ENCODE measurements around the gene ABCD1. TPM values are rescaled to one million over a fixed set of nuclear protein-coding genes. Genes with fewer than 3 reads are reported as not detected.
A peak's percentile ranks its signal among the peaks of the same experiment; 100 is the strongest.

ABCD1 gene
- total and polyA plus RNA-seq, 2 donors from 2014 or later: 5.2 to 13.7 TPM

- TF ChIP-seq CTCF (IDR thresholded peaks at IDR 0.05; ENCODE audit: borderline replicate concordance, extremely low read depth, insufficient read depth): no peak
- no peaks in the 10 kb centered on the region for H3K9me3 ChIP-seq (ENCODE audit: control insufficient read depth in 2 of 3, insufficient read depth in 1 of 3, low read length in 3 of 3)
- no peak overlapping the region for H3K9ac ChIP-seq (ENCODE audit: low read length in 3 of 3)
- no peaks in the 10 kb centered on the region for H3K27me3 ChIP-seq (ENCODE audit: control insufficient read depth, insufficient read depth, low read length)
- intact Hi-C loops (cut with DNase I): no loop called here
- H3K4me3 ChIP-seq (ENCODE audit: low read length in 3 of 3): no peak overlapping the region
- DNase-seq: no peak
- H3K27ac ChIP-seq (ENCODE audit: low read depth in 2 of 2, low read length in 2 of 2): no peak overlapping the region
- peaks cover 0 to 2% (median 0%) of the 10 kb centered on the region in 3 donors for H3K36me3 ChIP-seq (ENCODE audit: control insufficient read depth in 2 of 3, insufficient read depth in 3 of 3, low read length in 3 of 3)
- no peaks in the 10 kb centered on the region for H3K4me1 ChIP-seq (ENCODE audit: control insufficient read depth in 2 of 3, insufficient read depth in 2 of 3, low read depth in 1 of 3, low read length in 3 of 3)
- FAIRE-seq: no peak
Observed at GRCh38 chrX:153736071-153736820, 11.6 kb downstream of the ABCD1 start.

GRCh38 chrX:153736871-153737441 is 12.3 kb downstream of the ABCD1 start:
- Histone ChIP-seq H3K4me1 (ENCODE audit: control insufficient read depth in 2 of 3, insufficient read depth in 2 of 3, low read depth in 1 of 3, low read length in 3 of 3) (no peaks in the 10 kb centered on the region), H3K27ac (ENCODE audit: low read depth in 2 of 2, low read length in 2 of 2) (no peak overlapping the region), H3K9ac (ENCODE audit: low read length in 3 of 3) (no peak overlapping the region), H3K36me3 (ENCODE audit: control insufficient read depth in 2 of 3, insufficient read depth in 3 of 3, low read length in 3 of 3) (peaks cover 0 to 2% (median 0%) of the 10 kb centered on the region in 3 donors), H3K9me3 (ENCODE audit: control insufficient read depth in 2 of 3, insufficient read depth in 1 of 3, low read length in 3 of 3) (no peaks in the 10 kb centered on the region), H3K27me3 (ENCODE audit: control insufficient read depth, insufficient read depth, low read length) (no peaks in the 10 kb centered on the region), H3K4me3 (ENCODE audit: low read length in 3 of 3) (no peak overlapping the region)
- peak in 1 of 5 donors; percentile 40 for DNase-seq
- FAIRE-seq: no peak
- TF ChIP-seq CTCF (IDR thresholded peaks at IDR 0.05; ENCODE audit: borderline replicate concordance, extremely low read depth, insufficient read depth): no peak
- intact Hi-C loops (cut with DNase I): no loop called here

- TF ChIP-seq CTCF (IDR thresholded peaks at IDR 0.05; ENCODE audit: borderline replicate concordance, extremely low read depth, insufficient read depth): no peak
Observed at GRCh38 chrX:153738056-153738605, 13.5 kb downstream of the ABCD1 start.

More at GRCh38 chrX:153738056-153738605, 13.5 kb downstream of the ABCD1 start:
- Histone ChIP-seq H3K4me3 (ENCODE audit: low read length in 3 of 3) (no peak overlapping the region), H3K27ac (ENCODE audit: low read depth in 2 of 2, low read length in 2 of 2) (no peak overlapping the region), H3K4me1 (ENCODE audit: control insufficient read depth in 2 of 3, insufficient read depth in 2 of 3, low read depth in 1 of 3, low read length in 3 of 3) (no peaks in the 10 kb centered on the region), H3K27me3 (ENCODE audit: control insufficient read depth, insufficient read depth, low read length) (no peaks in the 10 kb centered on the region), H3K9me3 (ENCODE audit: control insufficient read depth in 2 of 3, insufficient read depth in 1 of 3, low read length in 3 of 3) (no peaks in the 10 kb centered on the region), H3K9ac (ENCODE audit: low read length in 3 of 3) (no peak overlapping the region), H3K36me3 (ENCODE audit: control insufficient read depth in 2 of 3, insufficient read depth in 3 of 3, low read length in 3 of 3) (peaks cover 0 to 2% (median 0%) of the 10 kb centered on the region in 3 donors)
- no peak for FAIRE-seq
- DNase-seq: no peak
- intact Hi-C loops (cut with DNase I): no loop called here
